Endothelial cell of umbilical vein (primary cell): ENCODE results near the gene CAMK2D. TPM values are rescaled to one million over a fixed set of nuclear protein-coding genes. Genes with fewer than 3 reads are reported as not detected.
"Not testable (repeated sequence)": the region's sequence is repeated elsewhere in the genome, so short reads cannot be mapped to it uniquely, and the experiment has no call there.

Experiments
- BruUV-seq: library from RNA; stranded (reverse); fragments of 400-500 nt; replicated peaks from 2 replicates; lab custom pipeline; 2021; lab: Mats Ljungman, UMichigan
- CTCF ChIA-PET: fragments of 300-600, 350-600 bp; sonication (Branson Sonifier 250); formaldehyde crosslinking; loops from one replicate; lab custom pipeline; 2021; ENCODE audit warnings: antibody characterized with exemption, inconsistent platforms; lab: Charles Lee
- POLR2A ChIA-PET: fragments of 300-600, 350-600 bp; sonication (Branson Sonifier 250); formaldehyde crosslinking; loops from one replicate; lab custom pipeline; 2021; ENCODE audit warnings: antibody characterized with exemption, inconsistent platforms; lab: Charles Lee
- DNase-seq: peaks from one replicate; pipeline ENCODE4 v3.0.0-alpha.2; 2011; ENCODE audit warnings: low read depth, low spot score
- FAIRE-seq: peaks from 2 replicates; lab custom pipeline; 2011; peaks lifted over from hg19 to GRCh38; lab: Jason Lieb, UNC
- H2AFZ ChIP-seq: 2 replicates; pipeline ENCODE4 v1.6.0; 2012; ENCODE audit warnings: low read depth, low read length, control low read depth, inconsistent platforms
- H3K27ac ChIP-seq: 2 replicates; pipeline ENCODE4 v1.5.1; 2011; ENCODE audit warnings: low read depth, mild to moderate bottlenecking, control low read depth, low read length, moderate library complexity; ENCODE audit not compliant: insufficient read depth
- H3K27me3 ChIP-seq, 2 experiments: 2 replicates each; pipeline versions ENCODE4 v1.6.0 to v1.6.1; 2011; ENCODE audit warnings: low read length in 2 of 2, mixed read lengths in 1 of 2; ENCODE audit not compliant: control insufficient read depth in 2 of 2, insufficient read depth in 2 of 2
- H3K36me3 ChIP-seq, 2 experiments: 2 replicates in 1 of 2; 3 replicates in 1 of 2; pipeline ENCODE4 v1.5.1; 2011; ENCODE audit warnings: low read length in 2 of 2, mild to moderate bottlenecking in 1 of 2, moderate library complexity in 1 of 2; ENCODE audit not compliant: control insufficient read depth in 2 of 2, insufficient read depth in 2 of 2; ENCODE audit errors: extremely low read depth in 1 of 2
- H3K4me1 ChIP-seq: 3 replicates; pipeline ENCODE4 v1.5.1; 2011; ENCODE audit warnings: mild to moderate bottlenecking, low read length; ENCODE audit not compliant: control insufficient read depth, insufficient read depth; ENCODE audit errors: extremely low read depth
- H3K4me2 ChIP-seq: 2 replicates; pipeline ENCODE4 v1.6.1; 2011; ENCODE audit warnings: low read length, control low read depth, mixed read lengths; ENCODE audit not compliant: insufficient read depth
- H3K4me3 ChIP-seq, 3 experiments: fragments of 200-600 bp in 1 of 3; sonication (generic), shearing (Covaris generic) in 1 of 3; replicated peaks in 1 of 3; 2 replicates each; pipeline ENCODE4 v1.5.1; 2011 to 2016; ENCODE audit warnings: control low read depth in 3 of 3, low read length in 3 of 3, mild to moderate bottlenecking in 2 of 3, inconsistent platforms in 1 of 3, low read depth in 1 of 3, moderate library complexity in 1 of 3; ENCODE audit not compliant: insufficient read depth in 1 of 3
- H3K79me2 ChIP-seq: 2 replicates; pipeline ENCODE4 v1.6.0; 2012; ENCODE audit warnings: low read length, inconsistent platforms; ENCODE audit not compliant: control insufficient read depth, insufficient read depth
- H3K9ac ChIP-seq: replicated peaks from 2 replicates; pipeline ENCODE3; 2011; ENCODE audit warnings: low read length, control low read depth; ENCODE audit not compliant: insufficient read depth; ENCODE audit errors: extremely low read depth
- H3K9me1 ChIP-seq: replicated peaks from 3 replicates; pipeline ENCODE4 v1.6.0; 2011; ENCODE audit warnings: mild to moderate bottlenecking, low read length; ENCODE audit not compliant: control insufficient read depth, insufficient read depth; ENCODE audit errors: extremely low read depth
- H3K9me3 ChIP-seq: replicated peaks from 2 replicates; pipeline ENCODE4 v1.5.1; 2012; ENCODE audit warnings: low read length, inconsistent platforms; ENCODE audit not compliant: control insufficient read depth, insufficient read depth
- H4K20me1 ChIP-seq: replicated peaks from 2 replicates; pipeline ENCODE3; 2011; ENCODE audit warnings: mild to moderate bottlenecking, low read length; ENCODE audit not compliant: control insufficient read depth, insufficient read depth; ENCODE audit errors: extremely low read depth
- CTCF ChIP-seq, 2 donors: IDR thresholded peaks; 1 replicate in 1 of 2; 2 replicates in 1 of 2; pipeline ENCODE4 v1.5.1; 2011; ENCODE audit warnings: low read length in 2 of 2, mild to moderate bottlenecking in 2 of 2, moderate library complexity in 2 of 2, control low read depth in 1 of 2, inconsistent platforms in 1 of 2, low read depth in 1 of 2; ENCODE audit not compliant: insufficient read depth in 1 of 2; ENCODE audit errors: extremely low read depth in 1 of 2
- GATA2 ChIP-seq: IDR thresholded peaks from 2 replicates; pipeline ENCODE4 v1.7.0; 2011; ENCODE audit warnings: low read depth, mild to moderate bottlenecking, moderate library complexity, mixed read lengths, low read length; ENCODE audit not compliant: insufficient read length, insufficient read depth
- JUN ChIP-seq: IDR thresholded peaks from 2 replicates; pipeline ENCODE4 v1.6.1; 2011; ENCODE audit warnings: borderline replicate concordance, low read depth; ENCODE audit not compliant: insufficient read length, insufficient read depth
- MAX ChIP-seq: IDR thresholded peaks from 2 replicates; pipeline ENCODE4 v1.6.1; 2011; ENCODE audit not compliant: insufficient read depth, insufficient read length
- MYC ChIP-seq: IDR thresholded peaks from one replicate; pipeline ENCODE4 v1.6.1; 2011; ENCODE audit warnings: mild to moderate bottlenecking, low read depth, low read length
- dilution Hi-C: fragments of 300-500 bp; cut with MboI; formaldehyde crosslinking; loops from one replicate; pipeline ENCODE4 v1.15.0; 2019; ENCODE audit warnings: low sequenced_read_pairs; ENCODE audit not compliant: extremely low pct_ligation_motif_present
- intact Hi-C: fragments of 100-400 bp; cut with micrococcal nuclease; formaldehyde crosslinking; loops from one replicate; pipeline ENCODE4 v1.10.0; 2022
- polyA plus RNA-seq, 4 experiments: library from polyadenylated mRNA; depleted of rRNA in 3 of 4; stranded (reverse) in 3 of 4; unstranded in 1 of 4; fragments of >200 nt; gene quantifications; 2 replicates each; pipeline versions ENCODE4 v1.2.1 to v1.2.3, GENCODE V29; 2011 to 2012; ENCODE audit warnings: missing spikeins in 1 of 4
- total RNA-seq: library from RNA; stranded (reverse); gene quantifications from 2 replicates; pipeline ENCODE4 v1.2.3, GENCODE V29; 2021

CAMK2D gene
- total and polyA plus RNA-seq, 2 donors (not counting 3 experiments of a cell fraction or from before 2014, with no cell fraction given), result 10.4 to 30.7 TPM

- H3K36me3 ChIP-seq, H3K9ac ChIP-seq, H3K4me2 ChIP-seq, FAIRE-seq, POLR2A ChIA-PET, H3K9me3 ChIP-seq, H2AFZ ChIP-seq, H4K20me1 ChIP-seq, dilution Hi-C loops, H3K79me2 ChIP-seq, DNase-seq, H3K9me1 ChIP-seq, H3K4me3 ChIP-seq, H3K4me1 ChIP-seq, H3K27me3 ChIP-seq, H3K27ac ChIP-seq, intact Hi-C loops, BruUV-seq: not testable (repeated sequence)
- CTCF ChIA-PET, result interaction anchor here (0.8 kb wide), 1 partner anchor 9 kb away, joined by 3 read pairs; no protein-coding TSS in a partner anchor
These were observed 58.9 kb downstream of the CAMK2D start for GRCh38 chr4:113702596-113702995.

GRCh38 chr4:113701169-113701568 lies 60.4 kb downstream of the CAMK2D start:
- H3K27ac ChIP-seq, result no peak overlapping the region
- H3K4me3 ChIP-seq, result no peak overlapping the region
- no peak overlapping the region for H3K9ac ChIP-seq
- H3K4me1 ChIP-seq, result no peaks in the 10 kb centered on the region
- intact Hi-C loops, result no loop called here
- H3K27me3 ChIP-seq, result no peaks in the 10 kb centered on the region
- FAIRE-seq, result no peak
- no peak for DNase-seq
- POLR2A ChIA-PET, result no interaction called here
- no peak overlapping the region for H2AFZ ChIP-seq
- H3K9me3 ChIP-seq, result no peaks in the 10 kb centered on the region
- no peak overlapping the region for H3K4me2 ChIP-seq
- CTCF ChIA-PET, result interaction anchor here (2.2 kb wide), 1 partner anchor 9 kb away, joined by 10 read pairs; no protein-coding TSS in a partner anchor
- no peaks in the 10 kb centered on the region for H4K20me1 ChIP-seq
- dilution Hi-C loops, result no loop called here
- H3K9me1 ChIP-seq, result no peaks in the 10 kb centered on the region
- TF ChIP-seq MYC (no peak), MAX (no peak), GATA2 (no peak), CTCF (IDR thresholded peaks at IDR 0.05; ENCODE audit: extremely low read depth in 1 of 2, insufficient read depth in 1 of 2, low read depth in 1 of 2, low read length in 2 of 2) (no peak), JUN (no peak)
- BruUV-seq, result no TSS peak
- no peaks in the 10 kb centered on the region for H3K79me2 ChIP-seq
- no peaks in the 10 kb centered on the region for H3K36me3 ChIP-seq
